ENCODE data around the gene SYF2. TPM values are rescaled to one million over a fixed set of nuclear protein-coding genes. Genes with fewer than 3 reads are reported as not detected.

The SYF2 gene
- total and polyA plus RNA-seq, 2 of the 13 experiments (the other 11 are each of a cell fraction or from before 2014, with no cell fraction given) = 17.8 to 34.1 TPM

- FAIRE-seq (no peak), ATAC-seq (no peak), DNase-seq (ENCODE audit: low spot score) (no peak)
- H3K4me2 ChIP-seq (ENCODE audit: low read depth, low read length) = no peak overlapping the region
- POLR2A ChIA-PET = interaction anchor here (0.7 to 1.0 kb wide), 2 partner anchors 12 to 27 kb away, joined by 4 read pairs; partner anchors contain the start of genes RSRP1 and SYF2
- H3K9ac ChIP-seq (ENCODE audit: insufficient read depth, low read depth, low read length) = no peak overlapping the region
- H2AFZ ChIP-seq (ENCODE audit: low read length) = no peak overlapping the region
- no peaks in the 10 kb centered on the region for H3K27me3 ChIP-seq (ENCODE audit: control insufficient read depth in 1 of 2, insufficient read depth in 2 of 2, low read length in 2 of 2)
- in situ Hi-C loops (cut with HindIII; ENCODE audit: extremely low pct_ligation_motif_present, low pct_unique_long_range_greater_than_20kb) = no loop called here
- H3K9me3 ChIP-seq (ENCODE audit: low read length) = no peaks in the 10 kb centered on the region
- no peak overlapping the region for H3K4me3 ChIP-seq (replicated peaks in 1 of 3; ENCODE audit: insufficient read depth in 1 of 3, low read depth in 2 of 3, low read length in 3 of 3)
- H4K20me1 ChIP-seq (ENCODE audit: insufficient read depth, low read length) = no peaks in the 10 kb centered on the region
- peaks cover 21% of the 10 kb centered on the region for H3K4me1 ChIP-seq (ENCODE audit: insufficient read depth, low read length)
- BruUV-seq (replicated peaks) = no TSS peak
- no peaks in the 10 kb centered on the region for H3K79me2 ChIP-seq (ENCODE audit: insufficient read depth, low read length)
- WGBS (ENCODE audit: low lambda C conversion rate) = 100% methylated on average over 3 of the region's 3 CpGs
- CTCF ChIA-PET (ENCODE audit: low intra/inter-chr PET ratio, low total read pairs) = no interaction called here
- peaks cover 9 to 25% of the 10 kb centered on the region in 2 experiments; a peak in 4 of 5 replicates for H3K36me3 ChIP-seq (replicated peaks in 1 of 2; ENCODE audit: control insufficient read depth in 1 of 2, insufficient read depth in 2 of 2, low read length in 2 of 2)
- H3K27ac ChIP-seq (ENCODE audit: extremely low read length, insufficient read depth, low read length) = no peak overlapping the region
- intact Hi-C loops (cut with micrococcal nuclease; ENCODE audit: unreplicated experiment) = no loop called here
- TF ChIP-seq PITX1 (CRISPR knock-in tag; IDR thresholded peaks at IDR 0.05) (no peak), PREB (CRISPR knock-in tag; IDR thresholded peaks at IDR 0.05) (no peak), ZNF441 (CRISPR knock-in tag; IDR thresholded peaks at IDR 0.05; ENCODE audit: borderline replicate concordance) (no peak), SATB2 (CRISPR knock-in tag; IDR thresholded peaks at IDR 0.05) (no peak), HDAC1 (CRISPR knock-in tag; IDR thresholded peaks at IDR 0.05) (no peak), SKI (IDR thresholded peaks at IDR 0.05; ENCODE audit: partially characterized antibody) (no peak), NAIF1 (CRISPR knock-in tag; IDR thresholded peaks at IDR 0.05; ENCODE audit: borderline replicate concordance) (no peak), MTF1 (CRISPR knock-in tag; IDR thresholded peaks at IDR 0.05) (no peak), ZFP41 (CRISPR knock-in tag; IDR thresholded peaks at IDR 0.05; ENCODE audit: borderline replicate concordance) (no peak), AHR (CRISPR knock-in tag; IDR thresholded peaks at IDR 0.05) (no peak), ZNF550 (CRISPR knock-in tag; IDR thresholded peaks at IDR 0.05; ENCODE audit: borderline replicate concordance) (no peak), ZNF615 (CRISPR knock-in tag; IDR thresholded peaks at IDR 0.05; ENCODE audit: borderline replicate concordance) (no peak), SMARCC2 (IDR thresholded peaks at IDR 0.05) (no peak), ATAD3A (CRISPR knock-in tag; IDR thresholded peaks at IDR 0.05) (no peak)
- TF ChIP-seq, protein P1, sequence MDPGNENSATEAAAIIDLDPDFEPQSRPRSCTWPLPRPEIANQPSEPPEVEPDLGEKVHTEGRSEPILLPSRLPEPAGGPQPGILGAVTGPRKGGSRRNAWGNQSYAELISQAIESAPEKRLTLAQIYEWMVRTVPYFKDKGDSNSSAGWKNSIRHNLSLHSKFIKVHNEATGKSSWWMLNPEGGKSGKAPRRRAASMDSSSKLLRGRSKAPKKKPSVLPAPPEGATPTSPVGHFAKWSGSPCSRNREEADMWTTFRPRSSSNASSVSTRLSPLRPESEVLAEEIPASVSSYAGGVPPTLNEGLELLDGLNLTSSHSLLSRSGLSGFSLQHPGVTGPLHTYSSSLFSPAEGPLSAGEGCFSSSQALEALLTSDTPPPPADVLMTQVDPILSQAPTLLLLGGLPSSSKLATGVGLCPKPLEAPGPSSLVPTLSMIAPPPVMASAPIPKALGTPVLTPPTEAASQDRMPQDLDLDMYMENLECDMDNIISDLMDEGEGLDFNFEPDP (CRISPR knock-in tag; conservative IDR thresholded peaks at IDR 0.05) = no peak
Measured at GRCh38 chr1:25220666-25221065, 11.6 kb downstream of the SYF2 start.

All from HepG2 (cell line).